ENCODE measurements around the gene BCAS1.

BCAS1 gene

DNA sequence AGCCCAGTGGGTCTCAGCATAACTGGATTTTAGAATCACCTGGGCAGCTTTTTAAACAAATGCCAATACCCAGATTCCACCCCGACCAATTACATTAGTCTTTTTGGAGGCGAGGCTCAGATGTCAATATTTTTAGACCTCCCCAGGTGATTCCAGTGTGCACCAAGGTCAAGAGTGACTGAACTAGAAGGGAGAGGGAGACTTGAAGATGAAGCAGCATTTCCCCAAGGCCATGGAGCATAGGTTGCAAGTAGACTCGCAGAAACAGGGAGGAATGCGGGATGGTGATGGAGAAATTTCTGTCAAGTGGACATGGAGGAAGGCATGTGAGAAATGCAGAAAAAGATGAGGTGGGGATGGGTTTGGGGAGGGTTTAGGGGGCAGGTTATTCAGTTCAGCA is 64.9 kb downstream of the BCAS1 start:
- H3K4me3 ChIP-seq (ENCODE audit: low read length): no peak overlapping the region
- no peak for DNase-seq (ENCODE audit: low read depth)
- TF ChIP-seq, protein P1, sequence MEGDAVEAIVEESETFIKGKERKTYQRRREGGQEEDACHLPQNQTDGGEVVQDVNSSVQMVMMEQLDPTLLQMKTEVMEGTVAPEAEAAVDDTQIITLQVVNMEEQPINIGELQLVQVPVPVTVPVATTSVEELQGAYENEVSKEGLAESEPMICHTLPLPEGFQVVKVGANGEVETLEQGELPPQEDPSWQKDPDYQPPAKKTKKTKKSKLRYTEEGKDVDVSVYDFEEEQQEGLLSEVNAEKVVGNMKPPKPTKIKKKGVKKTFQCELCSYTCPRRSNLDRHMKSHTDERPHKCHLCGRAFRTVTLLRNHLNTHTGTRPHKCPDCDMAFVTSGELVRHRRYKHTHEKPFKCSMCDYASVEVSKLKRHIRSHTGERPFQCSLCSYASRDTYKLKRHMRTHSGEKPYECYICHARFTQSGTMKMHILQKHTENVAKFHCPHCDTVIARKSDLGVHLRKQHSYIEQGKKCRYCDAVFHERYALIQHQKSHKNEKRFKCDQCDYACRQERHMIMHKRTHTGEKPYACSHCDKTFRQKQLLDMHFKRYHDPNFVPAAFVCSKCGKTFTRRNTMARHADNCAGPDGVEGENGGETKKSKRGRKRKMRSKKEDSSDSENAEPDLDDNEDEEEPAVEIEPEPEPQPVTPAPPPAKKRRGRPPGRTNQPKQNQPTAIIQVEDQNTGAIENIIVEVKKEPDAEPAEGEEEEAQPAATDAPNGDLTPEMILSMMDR (IDR thresholded peaks at IDR 0.05; ENCODE audit: insufficient read depth, low read depth, low read length, missing control alignments): no peak

DNA sequence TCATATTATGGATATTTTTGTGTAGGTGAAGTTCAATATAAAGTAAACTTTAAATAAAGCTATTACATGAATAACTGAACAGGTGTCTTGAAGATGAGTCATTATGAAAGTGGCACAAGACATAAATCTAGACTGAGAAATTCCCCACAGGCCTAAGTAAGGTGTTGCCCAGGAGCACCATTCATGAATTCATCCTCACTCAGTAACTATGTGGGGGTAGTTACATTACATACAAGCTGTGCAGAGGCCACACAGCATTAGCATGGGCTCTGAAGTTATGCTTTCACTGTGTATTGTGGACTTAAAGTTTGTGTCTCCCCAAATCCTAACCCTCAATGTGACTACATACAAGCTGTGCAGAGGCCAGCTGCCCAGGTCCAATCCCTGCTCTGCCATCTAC is 65.9 kb downstream of the BCAS1 start:
- peak; percentile 5 for DNase-seq (ENCODE audit: low read depth)
- TF ChIP-seq, protein P1 (IDR thresholded peaks at IDR 0.05; ENCODE audit: insufficient read depth, low read depth, low read length, missing control alignments): no peak
- no peak overlapping the region for H3K4me3 ChIP-seq (ENCODE audit: low read length)

DNA sequence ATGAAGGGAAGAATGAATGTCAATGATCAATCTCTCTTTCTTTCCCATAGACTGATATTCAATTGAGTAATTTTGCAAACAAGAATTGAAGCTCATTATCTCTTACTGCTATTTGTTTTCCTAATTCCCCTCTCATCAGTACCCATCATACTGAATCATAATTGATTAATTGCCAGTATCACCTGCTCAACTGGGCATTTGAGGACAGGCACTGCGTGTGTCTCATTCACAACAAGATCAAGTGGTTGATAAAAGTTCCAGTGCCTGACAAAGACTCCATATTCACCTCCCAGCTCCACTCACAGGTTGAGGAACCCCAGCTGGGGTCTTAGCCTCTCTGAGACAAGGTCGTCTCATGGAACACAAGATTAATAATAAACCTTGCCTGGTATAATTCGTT is 67.7 kb downstream of the BCAS1 start:
- DNase-seq (ENCODE audit: low read depth): no peak
- H3K4me3 ChIP-seq (ENCODE audit: low read length): no peak overlapping the region
- TF ChIP-seq, protein P1 (IDR thresholded peaks at IDR 0.05; ENCODE audit: insufficient read depth, low read depth, low read length, missing control alignments): no peak

DNA sequence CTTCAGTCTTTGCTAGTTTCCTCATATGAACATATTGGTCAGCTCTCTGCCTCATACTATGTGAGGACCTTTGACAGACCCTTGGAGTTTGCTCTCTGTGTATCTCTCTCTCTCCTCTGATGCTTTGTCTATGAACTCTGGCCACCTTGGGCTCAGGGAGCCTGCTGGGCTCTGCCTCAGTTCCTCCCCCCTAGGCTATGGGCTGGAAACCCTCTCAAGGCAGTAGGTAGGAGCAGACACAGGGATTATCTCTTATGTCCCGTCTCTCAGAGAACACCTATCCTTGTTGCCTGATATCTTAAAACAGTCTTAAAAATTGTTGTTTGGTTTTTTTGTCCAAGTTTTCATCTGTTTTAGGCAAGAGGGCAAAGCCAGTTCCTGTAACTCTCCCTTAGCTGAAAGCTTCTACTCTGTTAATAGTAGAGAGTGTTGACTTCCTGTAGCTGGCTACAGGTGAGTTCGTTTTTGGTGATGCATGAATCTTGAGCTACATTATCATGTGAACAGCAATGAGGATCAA is 68.3 kb downstream of the BCAS1 start:
- no peak for DNase-seq (ENCODE audit: low read depth)
- H3K4me3 ChIP-seq (ENCODE audit: low read length): no peak overlapping the region
- TF ChIP-seq, protein P1 (IDR thresholded peaks at IDR 0.05; ENCODE audit: insufficient read depth, low read depth, low read length, missing control alignments): no peak

DNA sequence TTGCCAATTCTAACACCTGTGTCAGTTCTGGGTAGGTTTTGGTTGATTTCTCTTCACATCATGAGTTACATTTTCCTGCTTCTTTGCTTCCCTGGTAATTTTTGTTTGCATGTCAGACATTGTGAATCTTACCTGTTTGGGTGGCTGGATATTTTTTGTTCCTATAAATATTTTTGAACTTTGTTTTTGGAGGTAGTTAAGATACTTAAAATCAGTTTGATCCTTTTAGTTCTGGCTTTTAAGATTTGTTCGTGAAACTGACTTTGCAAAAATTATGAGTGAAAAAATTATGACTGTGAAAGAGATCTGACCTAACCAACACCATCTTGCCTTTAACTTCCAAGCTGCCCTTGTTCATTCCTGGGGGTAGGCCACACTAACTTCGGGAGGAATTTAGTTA is 69.5 kb downstream of the BCAS1 start:
- no peak for DNase-seq (ENCODE audit: low read depth)

DNA sequence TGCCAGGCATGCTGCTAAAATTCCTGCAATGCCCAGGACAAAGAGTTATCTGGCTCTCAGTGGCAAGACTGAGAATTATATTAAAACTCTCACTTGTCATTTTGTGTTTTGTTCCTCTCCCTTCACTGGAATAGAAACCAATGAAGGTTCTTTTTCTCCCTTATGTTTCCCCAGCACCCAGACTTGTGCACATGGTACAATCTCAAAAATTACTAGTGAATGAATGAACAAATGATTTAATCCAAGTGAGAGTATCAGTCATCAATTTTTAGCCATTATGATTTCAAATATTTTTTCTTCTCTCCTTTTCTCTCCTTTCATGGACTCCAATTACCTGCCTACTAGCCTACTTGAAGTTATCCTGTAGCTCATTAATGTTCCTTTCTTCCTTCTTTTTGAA is 70.1 kb downstream of the BCAS1 start:
- no peak overlapping the region for H3K4me3 ChIP-seq (ENCODE audit: low read length)
- TF ChIP-seq, protein P1 (IDR thresholded peaks at IDR 0.05; ENCODE audit: insufficient read depth, low read depth, low read length, missing control alignments): no peak
- DNase-seq (ENCODE audit: low read depth): no peak

More for the DNA sequence above, 69.5 kb downstream of the BCAS1 start:
- H3K4me3 ChIP-seq (ENCODE audit: low read length): no peak overlapping the region
- TF ChIP-seq, protein P1 (IDR thresholded peaks at IDR 0.05; ENCODE audit: insufficient read depth, low read depth, low read length, missing control alignments): no peak

DNA sequence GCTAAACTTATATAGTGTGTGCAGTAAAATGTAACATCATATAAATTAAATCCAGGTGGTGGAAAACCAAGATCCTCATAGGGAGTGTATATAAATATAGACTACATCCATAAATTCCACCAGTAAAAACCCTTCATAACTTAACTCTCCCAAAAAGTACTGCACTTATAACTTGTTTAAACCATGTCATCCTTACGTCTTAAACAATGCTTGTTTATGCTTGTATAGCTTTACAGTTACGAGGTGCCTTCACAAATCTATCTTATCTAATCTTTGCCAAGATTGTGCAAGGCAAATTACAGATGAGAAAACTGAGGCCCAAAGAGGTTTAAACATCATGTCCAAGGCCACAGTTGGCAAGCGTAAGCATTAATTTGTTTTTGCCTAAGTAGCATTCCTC is 71.3 kb downstream of the BCAS1 start:
- DNase-seq (ENCODE audit: low read depth): no peak
- no peak overlapping the region for H3K4me3 ChIP-seq (ENCODE audit: low read length)

More for the DNA sequence above, 71.3 kb downstream of the BCAS1 start:
- TF ChIP-seq, protein P1 (IDR thresholded peaks at IDR 0.05; ENCODE audit: insufficient read depth, low read depth, low read length, missing control alignments): no peak
